Stimulated activated CD4-positive, alpha-beta T cell treated with anti-CD3 and anti-CD28 coated beads, Interleukin-1b, Interleukin-23, amount 100 ng/mL, for 4 hours (primary cell): ENCODE measurements around the gene CLDN9.

Experiments used
- DNase-seq, 2 donors: peaks; one replicate each; pipeline ENCODE4 v3.0.0-alpha.2; 2020; ENCODE audit warnings: low read depth in 2 of 2

CLDN9 gene

GRCh38 chr16:3017794-3018506 lies 5.2 kb downstream of the CLDN9 start, which contains the start of gene CLDN6:
CLDN6 (minus strand) TSS chr16:3018183; CDS start chr16:3016021, 2,162 bp downstream.
- DNase-seq = no peak

GRCh38 chr16:3019594-3020246 lies 7.0 kb downstream of the CLDN9 start:
- no peak for DNase-seq

GRCh38 chr16:3020247-3020603 lies 7.5 kb downstream of the CLDN9 start, which contains the start of gene TNFRSF12A:
TNFRSF12A (plus strand) TSS chr16:3020368; CDS start chr16:3020398, 30 bp downstream.
- DNase-seq = peak; percentile 57

GRCh38 chr16:3020604-3021448 lies 8.1 kb downstream of the CLDN9 start:
- peak in 1 of 2 donors; percentile 53 for DNase-seq

GRCh38 chr16:3021449-3022207 lies 8.9 kb downstream of the CLDN9 start:
- DNase-seq = peak; percentile 70 to 78

- peak; percentile 87 to 90 for DNase-seq
These were observed 9.5 kb downstream of the CLDN9 start for GRCh38 chr16:3022208-3022683.

GRCh38 chr16:3022684-3023414 lies 10.1 kb downstream of the CLDN9 start:
- DNase-seq = no peak

GRCh38 chr16:3023415-3023668 lies 10.6 kb downstream of the CLDN9 start:
- DNase-seq = no peak

GRCh38 chr16:3023669-3024478 lies 11.2 kb downstream of the CLDN9 start, which contains the start of the genes HCFC1R1 and THOC6:
HCFC1R1 (minus strand) TSS chr16:3023942; CDS start chr16:3023941, 1 bp downstream.
THOC6 (plus strand) TSS chr16:3024035; CDS start chr16:3024327, 292 bp downstream.
- peak; percentile 88 to 92 for DNase-seq

- no peak for DNase-seq
These were observed 12.6 kb downstream of the CLDN9 start for GRCh38 chr16:3025032-3026002.

- no peak for DNase-seq
These were observed 13.3 kb downstream of the CLDN9 start for GRCh38 chr16:3026003-3026378.

- no peak for DNase-seq
These were observed 14.1 kb downstream of the CLDN9 start for GRCh38 chr16:3026609-3027488.

GRCh38 chr16:3027489-3027795 lies 14.7 kb downstream of the CLDN9 start:
- DNase-seq = no peak

- peak; percentile 86 to 91 for DNase-seq
These were observed 15.4 kb downstream of the CLDN9 start for GRCh38 chr16:3027983-3028715.

- no peak for DNase-seq
These were observed 16.1 kb downstream of the CLDN9 start for GRCh38 chr16:3028716-3029319.

- no peak for DNase-seq
These were observed 16.9 kb downstream of the CLDN9 start for GRCh38 chr16:3029491-3030221.
